Colonic mucosa (tissue), 4 donors: ENCODE measurements around the gene CSNK2B. TPM values are rescaled to one million over a fixed set of nuclear protein-coding genes. Genes with fewer than 3 reads are reported as not detected.

ENCODE experiments used
- DNase-seq: peaks from one replicate; pipeline ENCODE4 v3.0.0-alpha.2; 2020
- H3K27ac ChIP-seq: fragments of 200-600 bp; one replicate; pipeline ENCODE4 v1.8.0; 2021
- H3K27me3 ChIP-seq: fragments of 200-600 bp; one replicate; pipeline ENCODE4 v1.8.0; 2021
- H3K36me3 ChIP-seq: fragments of 200-600 bp; one replicate; pipeline ENCODE4 v1.8.0; 2021
- H3K4me1 ChIP-seq: fragments of 200-600 bp; one replicate; pipeline ENCODE4 v1.8.0; 2021; ENCODE audit warnings: mild to moderate bottlenecking
- H3K4me3 ChIP-seq: fragments of 200-600 bp; one replicate; pipeline ENCODE4 v1.8.0; 2021
- H3K9ac ChIP-seq, 2 donors: one replicate each; pipeline ENCODE4 v1.7.0; 2013; ENCODE audit warnings: control low read depth in 2 of 2, low read depth in 2 of 2, low read length in 2 of 2
- H3K9me3 ChIP-seq: fragments of 200-600 bp; one replicate; pipeline ENCODE4 v1.8.0; 2021
- intact Hi-C: fragments of 100-400 bp; cut with DNase I; formaldehyde crosslinking; loops from one replicate; pipeline ENCODE4 v1.14.1; 2022
- total RNA-seq, 2 donors: library from RNA; stranded (reverse); fragmentation: NEBNext Ultra II Directional in 1 of 2; extraction: Animal tissue kit (Norgen Biotek cat#: 25700) in 1 of 2; gene quantifications; one replicate each; pipeline ENCODE4 v1.2.1, GENCODE V29; 2021
- TF ChIP-seq, protein P1 (sequence below): fragments of 200-600 bp; IDR thresholded peaks from one replicate; pipeline ENCODE4 v1.8.0; 2022; ENCODE audit warnings: antibody characterized with exemption, mild to moderate bottlenecking
- donor health status: healthy.
- donor health status: DM: no; HTN: no; CAD: no.
- donor health status: DM: no; HTN: no; CAD: no.

CSNK2B gene
- total RNA-seq, 2 donors from 2014 or later = 140 to 152 TPM

DNA sequence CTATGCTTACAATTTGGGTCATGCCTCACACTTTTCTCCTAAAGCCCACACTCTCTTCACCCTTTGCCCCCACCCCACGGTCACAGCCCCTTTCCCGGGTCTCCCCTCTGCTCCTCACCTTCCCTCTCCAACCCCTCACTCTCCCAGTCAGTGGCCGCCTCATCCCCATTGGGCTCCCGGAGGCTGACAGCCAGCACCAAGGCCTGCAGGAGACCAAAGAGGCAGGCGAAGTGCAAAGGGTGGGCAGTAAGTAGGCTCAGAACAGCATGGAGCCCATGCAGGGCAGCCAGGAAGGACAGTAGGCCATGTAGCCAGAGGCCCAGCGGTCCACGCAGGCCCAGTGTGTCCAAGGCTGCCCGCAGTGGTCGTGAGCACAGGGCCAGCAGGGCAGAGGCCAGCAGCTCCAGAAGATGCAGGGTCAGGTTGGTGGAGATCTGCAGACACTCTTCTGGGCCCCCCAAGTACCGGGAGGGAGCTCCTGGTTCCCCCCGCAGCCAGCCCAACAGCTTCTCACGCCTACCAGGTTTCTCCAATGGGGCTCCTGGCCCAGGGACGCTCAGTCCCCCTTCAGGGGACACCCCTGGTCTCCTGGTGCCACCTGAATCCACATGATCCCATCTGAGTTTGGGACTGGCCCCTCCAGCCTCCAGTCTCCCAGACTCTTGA, 6.8 kb upstream of the CSNK2B start:
- Histone ChIP-seq H3K36me3 (no peaks in the 10 kb centered on the region), H3K27me3 (no peaks in the 10 kb centered on the region), H3K4me3 (peak overlapping the region; percentile 76), H3K27ac (peak overlapping the region; percentile 89), H3K9me3 (no peaks in the 10 kb centered on the region), H3K9ac (peak overlapping the region; percentile 75 to 94), H3K4me1 (peaks cover 23% of the 10 kb centered on the region)
- TF ChIP-seq, protein P1, sequence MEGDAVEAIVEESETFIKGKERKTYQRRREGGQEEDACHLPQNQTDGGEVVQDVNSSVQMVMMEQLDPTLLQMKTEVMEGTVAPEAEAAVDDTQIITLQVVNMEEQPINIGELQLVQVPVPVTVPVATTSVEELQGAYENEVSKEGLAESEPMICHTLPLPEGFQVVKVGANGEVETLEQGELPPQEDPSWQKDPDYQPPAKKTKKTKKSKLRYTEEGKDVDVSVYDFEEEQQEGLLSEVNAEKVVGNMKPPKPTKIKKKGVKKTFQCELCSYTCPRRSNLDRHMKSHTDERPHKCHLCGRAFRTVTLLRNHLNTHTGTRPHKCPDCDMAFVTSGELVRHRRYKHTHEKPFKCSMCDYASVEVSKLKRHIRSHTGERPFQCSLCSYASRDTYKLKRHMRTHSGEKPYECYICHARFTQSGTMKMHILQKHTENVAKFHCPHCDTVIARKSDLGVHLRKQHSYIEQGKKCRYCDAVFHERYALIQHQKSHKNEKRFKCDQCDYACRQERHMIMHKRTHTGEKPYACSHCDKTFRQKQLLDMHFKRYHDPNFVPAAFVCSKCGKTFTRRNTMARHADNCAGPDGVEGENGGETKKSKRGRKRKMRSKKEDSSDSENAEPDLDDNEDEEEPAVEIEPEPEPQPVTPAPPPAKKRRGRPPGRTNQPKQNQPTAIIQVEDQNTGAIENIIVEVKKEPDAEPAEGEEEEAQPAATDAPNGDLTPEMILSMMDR = no peak
- no peak for DNase-seq
- intact Hi-C loops = loop anchor here (5.0 kb wide), 1 partner anchor 37 kb away; the partner anchor contains the start of gene PRRC2A

- H3K9ac ChIP-seq = peak overlapping the region; percentile 75 to 94
- H3K36me3 ChIP-seq = no peaks in the 10 kb centered on the region
- DNase-seq = no peak
- H3K4me1 ChIP-seq = peaks cover 26% of the 10 kb centered on the region
- no peaks in the 10 kb centered on the region for H3K27me3 ChIP-seq
- no peaks in the 10 kb centered on the region for H3K9me3 ChIP-seq
- H3K4me3 ChIP-seq = peak overlapping the region; percentile 76
- TF ChIP-seq, protein P1 = no peak
- intact Hi-C loops = loop anchor here (5.0 kb wide), 1 partner anchor 38 kb away; the partner anchor contains the start of gene PRRC2A
- H3K27ac ChIP-seq = peak overlapping the region; percentile 89
Measured at GRCh38 chr6:31659649-31660380, 6.1 kb upstream of the CSNK2B start.

DNA sequence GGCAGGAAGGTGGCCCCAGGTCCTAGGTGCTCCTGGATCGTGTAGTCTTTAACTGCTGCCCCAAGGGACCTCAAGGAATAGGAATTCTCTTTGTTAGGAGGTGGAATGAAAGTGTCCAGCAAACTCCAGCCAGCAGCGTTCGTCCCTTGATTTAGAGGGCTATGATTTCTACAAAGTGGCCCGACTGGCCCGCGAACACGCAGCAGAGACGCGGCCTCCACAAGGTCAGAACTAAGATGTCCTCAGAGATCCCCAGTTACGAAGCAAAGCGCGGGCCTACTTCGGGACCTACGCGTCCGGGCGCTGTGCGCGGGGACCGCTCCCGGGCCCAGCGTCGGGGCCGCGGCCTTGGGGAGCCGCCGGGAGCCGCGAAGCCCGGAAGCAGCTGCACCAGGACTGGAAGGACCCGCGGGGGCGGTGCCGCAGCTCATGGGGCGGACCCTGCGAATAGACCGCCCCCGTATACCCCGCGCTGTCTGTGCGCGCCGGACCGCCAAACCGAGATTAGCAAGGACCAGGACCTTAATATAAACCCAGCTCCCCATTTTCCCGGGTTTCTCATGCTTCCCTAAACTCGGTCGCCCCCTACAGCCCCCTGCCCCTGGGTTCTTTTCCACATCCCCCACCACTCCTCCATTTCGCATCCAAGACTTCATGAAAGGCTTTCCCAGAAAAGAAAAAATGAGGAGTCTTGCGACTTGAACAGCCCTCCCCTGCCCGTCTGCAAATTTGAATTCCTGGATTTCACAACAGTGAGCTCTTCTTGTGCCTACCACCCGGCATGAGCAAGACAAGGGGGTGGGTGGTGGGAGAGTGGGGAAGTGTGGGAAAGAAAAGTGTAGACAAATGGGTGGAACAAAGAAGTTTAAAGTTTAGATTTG, 5.3 kb upstream of the CSNK2B start, which contains the start of gene C6orf47:
TSS of gene C6orf47 (minus strand) at position 398 of the 881 bp plus-strand sequence. CDS start 831 bp downstream, outside the sequence.
- no peaks in the 10 kb centered on the region for H3K36me3 ChIP-seq
- peak within 1 kb of the TSS; percentile 75 to 94 for H3K9ac ChIP-seq

DNA sequence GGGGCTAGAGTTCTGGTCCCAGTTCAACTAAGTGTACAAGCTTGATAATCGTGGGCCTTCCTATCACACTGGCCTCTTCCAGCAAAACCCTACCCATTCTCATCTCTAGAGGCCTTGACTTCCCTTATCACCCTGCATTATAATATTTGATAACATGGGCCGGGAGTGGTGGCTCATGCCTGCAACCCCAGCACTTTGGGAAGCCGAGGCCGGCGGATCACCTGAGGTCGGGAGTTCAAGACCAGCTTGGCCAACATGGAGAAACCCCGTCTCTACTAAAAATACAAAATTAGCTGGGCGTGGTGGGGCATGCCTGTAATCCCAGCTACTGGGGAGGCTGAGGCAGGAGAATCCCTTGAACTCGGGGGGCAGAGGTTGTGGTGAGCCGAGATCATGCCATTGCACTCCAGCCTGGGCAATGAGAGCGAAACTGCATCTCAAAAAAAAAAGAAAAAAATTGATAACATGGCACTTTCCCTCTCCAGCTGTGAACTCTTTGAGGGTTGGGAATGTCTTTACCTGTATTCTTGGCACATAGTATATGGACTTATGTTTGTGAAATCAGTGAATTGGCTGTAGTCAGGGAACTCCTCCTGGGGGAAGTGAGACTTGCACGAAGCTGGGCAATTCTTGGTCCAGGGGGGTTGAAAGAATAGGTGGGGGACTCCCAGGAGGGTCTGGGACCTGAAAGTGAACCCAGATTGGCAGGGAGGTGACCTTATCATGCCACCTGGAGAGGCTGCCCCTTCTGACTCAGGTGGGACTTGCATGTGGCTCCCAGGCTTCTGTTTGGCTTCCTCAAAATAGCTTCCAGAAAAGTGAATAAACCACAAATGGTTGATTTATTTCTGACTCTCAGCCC, 4.4 kb upstream of the CSNK2B start:
- Histone ChIP-seq H3K9ac (peak overlapping the region in 1 of 2 donors; percentile 94), H3K4me3 (peak overlapping the region; percentile 76), H3K4me1 (peaks cover 22% of the 10 kb centered on the region), H3K36me3 (no peaks in the 10 kb centered on the region), H3K27me3 (no peaks in the 10 kb centered on the region), H3K9me3 (no peaks in the 10 kb centered on the region), H3K27ac (peak overlapping the region; percentile 89)
- intact Hi-C loops = no loop called here
- TF ChIP-seq, protein P1 = no peak
- DNase-seq = no peak

More for the DNA sequence above, 5.3 kb upstream of the CSNK2B start, which contains the start of gene C6orf47:
- Histone ChIP-seq H3K27ac (peak within 1 kb of the TSS; percentile 89), H3K4me3 (peak within 1 kb of the TSS; percentile 76), H3K27me3 (no peaks in the 10 kb centered on the region), H3K4me1 (peaks cover 25% of the 10 kb centered on the region), H3K9me3 (no peaks in the 10 kb centered on the region)
- intact Hi-C loops = no loop called here
- TF ChIP-seq, protein P1 = no peak
- peak; percentile 90 for DNase-seq
